NCI-H1048 (cell line): ENCODE data around the gene IRX2.

Experiments
- DNase-seq: peaks from one replicate; lab custom pipeline; 2025; lab: John Stamatoyannopoulos, UW

IRX2 gene

GRCh38 chr5:2755681-2756171, 4.2 kb upstream of the IRX2 start:
- DNase-seq: no peak

- DNase-seq: no peak
Measured at GRCh38 chr5:2755076-2755680, 3.7 kb upstream of the IRX2 start.

- DNase-seq: no peak
Measured at GRCh38 chr5:2754581-2755075, 3.2 kb upstream of the IRX2 start.

GRCh38 chr5:2753452-2754420, 2.3 kb upstream of the IRX2 start:
- DNase-seq: no peak

- no peak for DNase-seq
Measured at GRCh38 chr5:2752821-2753439, 1.5 kb upstream of the IRX2 start.

- DNase-seq: no peak
Measured at GRCh38 chr5:2752059-2752820, 763 bp upstream of the IRX2 start.

- no peak for DNase-seq
Measured at GRCh38 chr5:2750758-2751464, 566 bp downstream of the IRX2 start.

GRCh38 chr5:2750026-2750757, 1.3 kb downstream of the IRX2 start:
- DNase-seq: no peak

- no peak for DNase-seq
Measured at GRCh38 chr5:2749514-2750025, 1.9 kb downstream of the IRX2 start.

- DNase-seq: no peak
Measured at GRCh38 chr5:2748861-2749513, 2.5 kb downstream of the IRX2 start.

GRCh38 chr5:2748179-2748860, 3.2 kb downstream of the IRX2 start:
- DNase-seq: no peak

- no peak for DNase-seq
Measured at GRCh38 chr5:2747363-2748162, 3.9 kb downstream of the IRX2 start.

- no peak for DNase-seq
Measured at GRCh38 chr5:2746561-2747032, 4.9 kb downstream of the IRX2 start.

GRCh38 chr5:2744485-2744884, 7.0 kb downstream of the IRX2 start:
- DNase-seq: no peak

GRCh38 chr5:2742921-2743679, 8.4 kb downstream of the IRX2 start:
- no peak for DNase-seq

- DNase-seq: no peak
Measured at GRCh38 chr5:2741956-2742355, 9.5 kb downstream of the IRX2 start.

- no peak for DNase-seq
Measured at GRCh38 chr5:2740876-2741555, 10.5 kb downstream of the IRX2 start.
